Measurements from ENCODE around the gene PTH2.

DNA sequence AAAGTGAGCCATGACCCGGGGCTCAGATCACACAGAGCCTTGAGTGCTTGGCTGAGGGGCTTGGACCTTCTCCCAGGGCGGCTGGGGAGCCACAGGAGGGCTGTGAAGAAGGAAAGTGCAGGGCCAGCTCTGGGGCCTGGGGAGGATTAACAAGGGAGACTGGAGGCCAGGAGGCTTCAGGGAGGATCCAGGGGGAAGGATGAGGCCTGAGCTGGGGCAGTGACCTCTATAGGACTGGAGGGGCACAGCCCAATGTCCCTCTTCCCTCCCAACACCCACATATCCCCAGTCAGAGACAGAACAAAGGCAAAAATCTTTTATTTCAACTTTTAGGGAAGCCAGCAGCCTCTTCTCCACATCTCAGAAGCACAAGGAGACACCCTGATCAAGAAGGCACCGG is 22.8 kb upstream of the PTH2 start:
- TF ChIP-seq, protein P1, sequence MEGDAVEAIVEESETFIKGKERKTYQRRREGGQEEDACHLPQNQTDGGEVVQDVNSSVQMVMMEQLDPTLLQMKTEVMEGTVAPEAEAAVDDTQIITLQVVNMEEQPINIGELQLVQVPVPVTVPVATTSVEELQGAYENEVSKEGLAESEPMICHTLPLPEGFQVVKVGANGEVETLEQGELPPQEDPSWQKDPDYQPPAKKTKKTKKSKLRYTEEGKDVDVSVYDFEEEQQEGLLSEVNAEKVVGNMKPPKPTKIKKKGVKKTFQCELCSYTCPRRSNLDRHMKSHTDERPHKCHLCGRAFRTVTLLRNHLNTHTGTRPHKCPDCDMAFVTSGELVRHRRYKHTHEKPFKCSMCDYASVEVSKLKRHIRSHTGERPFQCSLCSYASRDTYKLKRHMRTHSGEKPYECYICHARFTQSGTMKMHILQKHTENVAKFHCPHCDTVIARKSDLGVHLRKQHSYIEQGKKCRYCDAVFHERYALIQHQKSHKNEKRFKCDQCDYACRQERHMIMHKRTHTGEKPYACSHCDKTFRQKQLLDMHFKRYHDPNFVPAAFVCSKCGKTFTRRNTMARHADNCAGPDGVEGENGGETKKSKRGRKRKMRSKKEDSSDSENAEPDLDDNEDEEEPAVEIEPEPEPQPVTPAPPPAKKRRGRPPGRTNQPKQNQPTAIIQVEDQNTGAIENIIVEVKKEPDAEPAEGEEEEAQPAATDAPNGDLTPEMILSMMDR (IDR thresholded peaks at IDR 0.05; ENCODE audit: low read depth, low read length): no peak
- TF ChIP-seq EZH2phosphoT487 (IDR thresholded peaks at IDR 0.05; ENCODE audit: low read depth): no peak
